ENCODE data around the gene PRM1. TPM values are rescaled to one million over a fixed set of nuclear protein-coding genes. Genes with fewer than 3 reads are reported as not detected.

The PRM1 gene
- total and polyA plus RNA-seq, 2 of the 13 experiments (the other 11 are each of a cell fraction or from before 2014, with no cell fraction given), result not detected

DNA sequence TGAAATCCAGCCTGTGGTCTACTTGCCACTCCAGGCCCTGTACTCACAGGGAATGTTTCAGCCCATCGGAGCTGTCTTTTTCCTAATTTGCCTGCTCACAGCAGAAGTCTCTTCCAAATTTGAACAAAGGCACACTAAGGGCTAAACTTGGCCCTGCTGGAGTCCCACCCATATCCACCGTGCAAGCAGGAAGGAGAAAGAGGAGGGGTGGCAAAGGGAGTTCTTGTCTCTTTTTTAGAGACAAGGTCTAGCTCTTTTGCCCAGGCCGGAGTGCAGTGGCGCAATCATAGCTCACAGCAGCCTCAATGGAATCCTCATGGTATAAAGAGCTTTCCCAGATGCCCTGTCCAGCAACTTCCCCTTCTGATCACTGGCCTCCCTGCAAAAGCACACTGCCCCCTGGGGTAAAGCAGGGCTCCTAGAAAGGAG lies 2.7 kb upstream of the PRM1 start (continued):
- TF ChIP-seq ZNF879 (CRISPR knock-in tag; IDR thresholded peaks at IDR 0.05) (0 out of 2 replicates have a peak, but pooled peaks have one; percentile 39), KDM3A (CRISPR knock-in tag; IDR thresholded peaks at IDR 0.05; ENCODE audit: low read depth) (0 out of 2 replicates have a peak, but pooled peaks have one; percentile 43), AHR (CRISPR knock-in tag; IDR thresholded peaks at IDR 0.05) (no peak), GATAD2A (CRISPR knock-in tag; IDR thresholded peaks at IDR 0.05) (peak; percentile 69), ATAD3A (CRISPR knock-in tag; IDR thresholded peaks at IDR 0.05) (no peak), FOXK1 (CRISPR knock-in tag; IDR thresholded peaks at IDR 0.05; ENCODE audit: borderline replicate concordance, low read depth) (peak; percentile 45; the same call in 1 of the 2 replicates), RAD21 (CRISPR knock-in tag; IDR thresholded peaks at IDR 0.05) (peak; percentile 40; the same call in 1 of the 2 replicates), TEAD3 (CRISPR knock-in tag; optimal IDR thresholded peaks at IDR 0.05; ENCODE audit: borderline replicate concordance) (peak; percentile 52), YY1 (IDR thresholded peaks at IDR 0.05; ENCODE audit: insufficient read depth, insufficient replicate concordance, low read depth, low read length) (no peak), KMT2A (CRISPR knock-in tag; IDR thresholded peaks at IDR 0.05) (peak; percentile 57; the same call in 1 of the 2 replicates), CCAR2 (optimal IDR thresholded peaks at IDR 0.05; ENCODE audit: low read depth, low read length) (no peak), SMC3 (IDR thresholded peaks at IDR 0.05; ENCODE audit: low read length) (peak; percentile 25), ZNF570 (CRISPR knock-in tag; IDR thresholded peaks at IDR 0.05; ENCODE audit: borderline replicate concordance) (no peak)
- TF ChIP-seq, protein P1, sequence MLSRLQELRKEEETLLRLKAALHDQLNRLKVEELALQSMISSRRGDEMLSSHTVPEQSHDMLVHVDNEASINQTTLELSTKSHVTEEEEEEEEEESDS (CRISPR knock-in tag; IDR thresholded peaks at IDR 0.05; ENCODE audit: borderline replicate concordance), result no peak
- TF ChIP-seq, protein P2, sequence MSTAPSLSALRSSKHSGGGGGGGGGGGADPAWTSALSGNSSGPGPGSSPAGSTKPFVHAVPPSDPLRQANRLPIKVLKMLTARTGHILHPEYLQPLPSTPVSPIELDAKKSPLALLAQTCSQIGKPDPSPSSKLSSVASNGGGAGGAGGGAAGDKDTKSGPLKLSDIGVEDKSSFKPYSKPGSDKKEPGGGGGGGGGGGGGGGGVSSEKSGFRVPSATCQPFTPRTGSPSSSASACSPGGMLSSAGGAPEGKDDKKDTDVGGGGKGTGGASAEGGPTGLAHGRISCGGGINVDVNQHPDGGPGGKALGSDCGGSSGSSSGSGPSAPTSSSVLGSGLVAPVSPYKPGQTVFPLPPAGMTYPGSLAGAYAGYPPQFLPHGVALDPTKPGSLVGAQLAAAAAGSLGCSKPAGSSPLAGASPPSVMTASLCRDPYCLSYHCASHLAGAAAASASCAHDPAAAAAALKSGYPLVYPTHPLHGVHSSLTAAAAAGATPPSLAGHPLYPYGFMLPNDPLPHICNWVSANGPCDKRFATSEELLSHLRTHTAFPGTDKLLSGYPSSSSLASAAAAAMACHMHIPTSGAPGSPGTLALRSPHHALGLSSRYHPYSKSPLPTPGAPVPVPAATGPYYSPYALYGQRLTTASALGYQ (CRISPR knock-in tag; IDR thresholded peaks at IDR 0.05), result no peak; the same call in 1 of the 2 replicates
- TF ChIP-seq, protein P3, sequence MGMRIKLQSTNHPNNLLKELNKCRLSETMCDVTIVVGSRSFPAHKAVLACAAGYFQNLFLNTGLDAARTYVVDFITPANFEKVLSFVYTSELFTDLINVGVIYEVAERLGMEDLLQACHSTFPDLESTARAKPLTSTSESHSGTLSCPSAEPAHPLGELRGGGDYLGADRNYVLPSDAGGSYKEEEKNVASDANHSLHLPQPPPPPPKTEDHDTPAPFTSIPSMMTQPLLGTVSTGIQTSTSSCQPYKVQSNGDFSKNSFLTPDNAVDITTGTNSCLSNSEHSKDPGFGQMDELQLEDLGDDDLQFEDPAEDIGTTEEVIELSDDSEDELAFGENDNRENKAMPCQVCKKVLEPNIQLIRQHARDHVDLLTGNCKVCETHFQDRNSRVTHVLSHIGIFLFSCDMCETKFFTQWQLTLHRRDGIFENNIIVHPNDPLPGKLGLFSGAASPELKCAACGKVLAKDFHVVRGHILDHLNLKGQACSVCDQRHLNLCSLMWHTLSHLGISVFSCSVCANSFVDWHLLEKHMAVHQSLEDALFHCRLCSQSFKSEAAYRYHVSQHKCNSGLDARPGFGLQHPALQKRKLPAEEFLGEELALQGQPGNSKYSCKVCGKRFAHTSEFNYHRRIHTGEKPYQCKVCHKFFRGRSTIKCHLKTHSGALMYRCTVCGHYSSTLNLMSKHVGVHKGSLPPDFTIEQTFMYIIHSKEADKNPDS (CRISPR knock-in tag; IDR thresholded peaks at IDR 0.05), result no peak
- TF ChIP-seq, protein P4, sequence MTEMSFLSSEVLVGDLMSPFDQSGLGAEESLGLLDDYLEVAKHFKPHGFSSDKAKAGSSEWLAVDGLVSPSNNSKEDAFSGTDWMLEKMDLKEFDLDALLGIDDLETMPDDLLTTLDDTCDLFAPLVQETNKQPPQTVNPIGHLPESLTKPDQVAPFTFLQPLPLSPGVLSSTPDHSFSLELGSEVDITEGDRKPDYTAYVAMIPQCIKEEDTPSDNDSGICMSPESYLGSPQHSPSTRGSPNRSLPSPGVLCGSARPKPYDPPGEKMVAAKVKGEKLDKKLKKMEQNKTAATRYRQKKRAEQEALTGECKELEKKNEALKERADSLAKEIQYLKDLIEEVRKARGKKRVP (CRISPR knock-in tag; IDR thresholded peaks at IDR 0.05), result no peak
- TF ChIP-seq, protein P5, sequence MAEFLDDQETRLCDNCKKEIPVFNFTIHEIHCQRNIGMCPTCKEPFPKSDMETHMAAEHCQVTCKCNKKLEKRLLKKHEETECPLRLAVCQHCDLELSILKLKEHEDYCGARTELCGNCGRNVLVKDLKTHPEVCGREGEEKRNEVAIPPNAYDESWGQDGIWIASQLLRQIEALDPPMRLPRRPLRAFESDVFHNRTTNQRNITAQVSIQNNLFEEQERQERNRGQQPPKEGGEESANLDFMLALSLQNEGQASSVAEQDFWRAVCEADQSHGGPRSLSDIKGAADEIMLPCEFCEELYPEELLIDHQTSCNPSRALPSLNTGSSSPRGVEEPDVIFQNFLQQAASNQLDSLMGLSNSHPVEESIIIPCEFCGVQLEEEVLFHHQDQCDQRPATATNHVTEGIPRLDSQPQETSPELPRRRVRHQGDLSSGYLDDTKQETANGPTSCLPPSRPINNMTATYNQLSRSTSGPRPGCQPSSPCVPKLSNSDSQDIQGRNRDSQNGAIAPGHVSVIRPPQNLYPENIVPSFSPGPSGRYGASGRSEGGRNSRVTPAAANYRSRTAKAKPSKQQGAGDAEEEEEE (CRISPR knock-in tag; IDR thresholded peaks at IDR 0.05; ENCODE audit: borderline replicate concordance), result no peak
- TF ChIP-seq, protein P6, sequence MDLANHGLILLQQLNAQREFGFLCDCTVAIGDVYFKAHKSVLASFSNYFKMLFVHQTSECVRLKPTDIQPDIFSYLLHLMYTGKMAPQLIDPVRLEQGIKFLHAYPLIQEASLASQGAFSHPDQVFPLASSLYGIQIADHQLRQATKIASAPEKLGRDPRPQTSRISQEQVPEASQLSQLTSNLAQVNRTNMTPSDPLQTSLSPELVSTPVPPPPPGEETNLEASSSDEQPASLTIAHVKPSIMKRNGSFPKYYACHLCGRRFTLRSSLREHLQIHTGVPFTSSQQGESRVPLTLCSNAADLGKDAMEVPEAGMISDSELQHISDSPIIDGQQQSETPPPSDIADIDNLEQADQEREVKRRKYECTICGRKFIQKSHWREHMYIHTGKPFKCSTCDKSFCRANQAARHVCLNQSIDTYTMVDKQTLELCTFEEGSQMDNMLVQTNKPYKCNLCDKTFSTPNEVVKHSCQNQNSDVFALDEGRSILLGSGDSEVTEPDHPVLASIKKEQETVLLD (CRISPR knock-in tag; IDR thresholded peaks at IDR 0.05; ENCODE audit: low read depth), result no peak
